HL-60 (cell line): Measurements from ENCODE around the gene DNAH17.

ENCODE experiments used
- CTCF ChIP-seq: IDR thresholded peaks from one replicate; pipeline ENCODE4 v1.5.1; 2011; ENCODE audit warnings: low read length, control low read depth, inconsistent platforms; ENCODE audit not compliant: insufficient read depth
- GABPA ChIP-seq: IDR thresholded peaks from 2 replicates; pipeline ENCODE4 v1.6.1; 2012; ENCODE audit warnings: low read depth
- POLR2AphosphoS5 ChIP-seq: IDR thresholded peaks from 2 replicates; pipeline ENCODE4 v1.6.1; 2012; ENCODE audit warnings: low read depth
- REST ChIP-seq: IDR thresholded peaks from 2 replicates; pipeline ENCODE4 v1.6.1; 2012; ENCODE audit warnings: low read depth; ENCODE audit not compliant: insufficient replicate concordance
- SPI1 ChIP-seq: IDR thresholded peaks from 2 replicates; pipeline ENCODE4 v1.6.1; 2012; ENCODE audit warnings: low read depth, mild to moderate bottlenecking, borderline replicate concordance

- TF ChIP-seq CTCF (no peak), REST (no peak), POLR2AphosphoS5 (no peak), SPI1 (no peak), GABPA (no peak)
Measured at GRCh38 chr17:78589885-78590284, 12.7 kb upstream of the DNAH17 start.
